ENCODE results near the gene MRPL53.
"Not testable (repeated sequence)": the region's sequence is repeated elsewhere in the genome, so short reads cannot be mapped to it uniquely, and the experiment has no call there.

The MRPL53 gene

DNA sequence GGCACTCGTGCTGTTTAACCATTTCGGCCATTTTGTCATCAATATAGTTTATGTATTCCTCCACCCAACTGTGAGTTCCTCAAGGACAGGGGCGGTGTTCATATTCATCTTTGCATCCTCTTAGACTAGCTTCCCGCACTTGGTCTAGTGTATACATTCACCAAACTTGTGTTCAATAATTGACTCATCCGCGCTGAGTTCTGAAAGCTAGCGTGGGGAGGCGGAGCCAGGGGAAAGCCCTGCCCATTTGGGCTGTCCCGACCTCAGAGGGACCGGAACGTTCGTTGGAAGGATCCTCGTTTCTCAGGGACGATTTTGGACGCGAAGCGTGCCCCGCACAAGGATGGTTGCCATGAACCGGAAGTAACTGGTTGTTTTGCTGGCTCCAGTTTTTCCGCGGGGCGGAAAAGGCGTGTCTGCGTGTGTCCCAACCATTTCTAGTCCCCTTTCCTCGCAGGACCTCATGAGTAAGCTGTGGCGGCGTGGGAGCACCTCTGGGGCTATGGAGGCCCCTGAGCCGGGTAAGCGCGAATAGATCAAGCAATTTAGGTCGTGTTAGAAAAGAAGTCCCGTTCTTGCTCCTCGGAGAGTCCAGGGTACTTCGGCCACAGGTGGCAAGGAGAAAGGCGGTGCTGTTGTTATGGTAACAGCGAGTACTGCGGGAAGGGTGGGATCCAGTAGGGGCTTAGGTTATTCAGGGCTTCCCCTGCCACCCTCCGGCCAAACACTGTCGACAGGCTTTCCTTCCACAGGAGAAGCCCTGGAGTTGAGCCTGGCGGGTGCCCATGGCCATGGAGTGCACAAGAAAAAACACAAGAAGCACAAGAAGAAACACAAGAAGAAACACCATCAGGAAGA, 17.6 kb downstream of the MRPL53 start, which contains the start of gene INO80B:
Gene INO80B, plus strand, starts transcription at position 434 of the 858 bp plus-strand sequence. Its CDS starts 30 bp downstream, at position 464.
- DNase-seq (ENCODE audit: extremely low read depth in 1 of 2, low read depth in 1 of 2): peak; percentile 90 to 96

DNA sequence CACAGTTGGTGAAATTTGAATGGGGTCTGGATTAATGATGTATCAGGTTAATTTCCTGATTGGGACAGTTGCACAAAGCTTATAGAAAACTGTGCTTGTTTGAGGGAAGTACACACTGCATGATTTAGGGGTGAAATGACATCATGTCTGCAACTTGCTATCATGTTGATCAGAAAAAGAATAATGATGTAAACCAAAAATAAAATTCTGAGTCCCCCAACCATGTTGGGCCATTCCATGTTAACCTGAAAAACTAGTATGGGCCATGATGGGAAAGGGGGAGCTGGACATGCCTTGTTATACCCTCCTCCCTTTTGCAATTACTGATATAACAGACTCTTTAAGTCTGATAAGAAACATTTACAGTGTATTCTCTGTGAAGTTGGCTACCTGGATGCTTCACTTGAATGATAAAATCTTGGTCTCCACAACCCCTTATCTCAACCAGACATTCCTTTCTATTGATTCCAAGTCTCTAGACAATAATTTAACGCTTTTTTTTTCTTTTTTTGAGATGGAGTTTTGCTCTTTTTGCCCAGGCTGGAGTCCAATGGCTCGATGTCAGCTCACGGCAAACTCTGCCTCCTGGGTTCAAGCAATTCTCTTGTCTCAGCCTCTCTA, 21.8 kb downstream of the MRPL53 start:
- no peak for DNase-seq (ENCODE audit: extremely low read depth in 1 of 2, low read depth in 1 of 2)

DNA sequence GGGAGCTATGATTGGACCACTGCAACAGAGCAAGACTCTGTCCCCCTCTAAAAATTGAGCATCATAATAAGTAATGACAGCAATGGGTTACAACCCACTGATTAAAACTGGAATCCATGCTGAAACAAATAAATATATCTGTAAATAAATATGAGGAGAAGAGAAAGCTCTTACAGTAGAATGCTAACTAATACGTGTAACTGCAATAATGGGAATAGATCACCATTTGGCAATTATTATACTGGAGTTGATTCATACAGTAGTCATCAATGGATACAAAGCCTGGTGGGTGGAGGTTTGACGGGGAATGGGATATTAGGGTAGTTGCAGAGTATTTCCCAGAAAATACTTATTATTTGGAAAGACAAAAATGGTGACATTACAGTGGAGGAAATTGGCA, 23.7 kb downstream of the MRPL53 start:
- no peak for DNase-seq (ENCODE audit: extremely low read depth in 1 of 2, low read depth in 1 of 2)

DNA sequence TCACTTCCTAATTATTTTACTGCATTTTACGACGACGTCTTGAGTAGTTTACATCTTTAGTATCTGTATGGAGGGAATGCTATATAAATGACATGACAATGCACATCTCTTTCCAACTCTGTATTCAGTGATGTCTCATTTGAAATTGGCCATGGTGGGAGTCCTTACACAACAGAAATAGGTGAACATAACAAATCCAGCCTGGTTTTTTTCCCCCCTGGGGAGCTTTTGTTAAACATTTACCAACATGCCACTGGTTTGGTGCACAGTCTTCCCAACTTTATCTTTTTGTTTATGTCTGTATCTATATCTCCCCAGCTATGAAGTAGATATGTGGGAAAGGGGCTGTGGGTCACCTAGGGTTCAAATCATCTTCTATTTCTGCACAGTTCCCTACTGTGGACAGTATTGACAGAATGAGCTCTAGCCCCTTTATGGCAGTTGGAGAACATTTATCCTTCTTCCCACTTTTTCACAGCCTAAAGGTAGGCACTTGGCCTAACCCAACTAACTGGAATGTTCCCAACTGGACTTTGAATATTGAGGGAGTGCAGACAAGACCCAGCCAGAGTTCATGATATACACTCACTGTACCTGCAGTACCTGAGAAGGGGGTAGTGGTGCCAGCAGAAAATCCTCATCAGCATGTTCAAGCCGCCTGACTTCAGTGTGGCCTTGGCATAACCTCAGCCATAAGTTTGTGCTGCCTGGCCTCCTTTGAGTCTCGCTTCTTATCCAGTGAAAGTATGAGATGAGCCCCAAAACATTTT, 25.1 kb downstream of the MRPL53 start:
- no peak for DNase-seq (ENCODE audit: extremely low read depth in 1 of 2, low read depth in 1 of 2)

DNA sequence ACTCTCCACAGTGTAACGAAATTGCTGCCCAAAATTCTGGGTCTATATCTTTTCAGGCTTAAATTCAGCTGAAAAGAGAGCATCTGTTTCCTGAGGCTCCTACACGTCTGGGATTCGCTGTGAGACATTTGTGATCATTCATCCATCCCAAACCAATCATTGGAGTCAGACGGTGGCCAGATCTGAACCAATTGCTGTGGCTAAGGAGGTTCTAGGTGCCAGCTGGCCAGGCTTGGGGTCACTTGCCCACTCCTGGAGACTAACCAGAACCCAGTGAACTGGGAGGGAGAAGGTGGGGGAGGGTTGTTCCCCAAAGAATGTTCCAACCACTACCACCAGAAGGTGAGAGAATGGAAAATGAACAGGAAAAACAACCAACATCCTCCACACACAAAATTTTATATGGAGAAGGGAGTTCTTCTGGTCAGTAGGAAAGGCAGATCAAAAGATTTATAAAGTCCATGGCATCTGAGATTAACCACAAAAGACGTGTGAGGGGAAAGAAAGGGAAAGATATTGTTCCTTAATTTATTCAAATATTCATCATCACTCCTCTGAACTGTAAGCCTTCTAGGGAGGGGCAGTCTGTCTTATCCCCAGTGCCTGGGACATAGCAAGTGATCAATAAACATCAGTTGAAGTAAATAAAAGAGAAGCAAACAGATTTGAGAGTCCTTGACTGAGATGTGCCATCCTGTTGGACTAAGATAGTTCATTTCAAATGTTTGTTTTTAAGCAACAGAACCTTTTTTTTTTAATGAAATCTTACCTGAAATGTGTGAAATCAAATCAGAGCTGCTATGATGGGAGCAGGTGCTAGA, 27.8 kb downstream of the MRPL53 start:
- no peak for DNase-seq (ENCODE audit: extremely low read depth in 1 of 2, low read depth in 1 of 2)

DNA sequence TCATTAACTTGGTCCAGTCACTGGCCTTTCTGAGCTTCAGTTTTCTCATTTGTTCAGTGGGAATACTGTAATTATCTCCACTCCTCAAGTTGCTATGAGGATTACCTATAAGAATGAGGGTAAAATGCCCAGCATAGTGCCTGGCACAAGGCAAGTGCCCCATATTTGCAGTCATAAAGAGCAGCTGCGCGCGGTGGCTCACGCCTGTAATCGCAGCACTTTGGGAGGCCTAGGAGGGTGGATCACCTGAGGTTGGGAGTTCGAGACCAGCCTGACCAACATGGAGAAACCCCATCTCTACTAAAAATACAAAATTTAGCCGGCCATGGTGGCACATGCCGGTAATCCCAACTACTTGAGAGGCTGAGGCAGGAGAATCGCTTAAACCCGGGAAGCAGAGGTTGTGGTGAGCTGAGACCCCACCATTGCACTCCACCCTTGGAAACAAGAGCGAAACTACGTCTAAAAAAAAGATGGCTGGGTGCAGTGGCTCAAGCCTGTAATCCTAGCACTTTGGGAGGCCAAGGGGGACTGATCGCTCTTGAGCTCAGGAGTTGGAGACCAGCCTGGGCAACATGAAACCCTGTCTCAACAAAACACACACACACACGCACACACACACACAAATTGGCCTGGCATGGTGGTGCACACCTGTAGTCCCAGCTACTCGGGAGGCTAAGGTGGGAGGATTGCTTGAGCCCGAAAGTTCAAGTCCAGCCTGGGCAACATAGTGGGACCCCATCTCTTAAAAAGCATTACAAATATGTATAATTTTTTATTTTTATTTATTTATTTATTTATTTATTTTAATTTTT, 29.8 kb downstream of the MRPL53 start:
- not testable (repeated sequence) for DNase-seq (ENCODE audit: extremely low read depth in 1 of 2, low read depth in 1 of 2)

DNA sequence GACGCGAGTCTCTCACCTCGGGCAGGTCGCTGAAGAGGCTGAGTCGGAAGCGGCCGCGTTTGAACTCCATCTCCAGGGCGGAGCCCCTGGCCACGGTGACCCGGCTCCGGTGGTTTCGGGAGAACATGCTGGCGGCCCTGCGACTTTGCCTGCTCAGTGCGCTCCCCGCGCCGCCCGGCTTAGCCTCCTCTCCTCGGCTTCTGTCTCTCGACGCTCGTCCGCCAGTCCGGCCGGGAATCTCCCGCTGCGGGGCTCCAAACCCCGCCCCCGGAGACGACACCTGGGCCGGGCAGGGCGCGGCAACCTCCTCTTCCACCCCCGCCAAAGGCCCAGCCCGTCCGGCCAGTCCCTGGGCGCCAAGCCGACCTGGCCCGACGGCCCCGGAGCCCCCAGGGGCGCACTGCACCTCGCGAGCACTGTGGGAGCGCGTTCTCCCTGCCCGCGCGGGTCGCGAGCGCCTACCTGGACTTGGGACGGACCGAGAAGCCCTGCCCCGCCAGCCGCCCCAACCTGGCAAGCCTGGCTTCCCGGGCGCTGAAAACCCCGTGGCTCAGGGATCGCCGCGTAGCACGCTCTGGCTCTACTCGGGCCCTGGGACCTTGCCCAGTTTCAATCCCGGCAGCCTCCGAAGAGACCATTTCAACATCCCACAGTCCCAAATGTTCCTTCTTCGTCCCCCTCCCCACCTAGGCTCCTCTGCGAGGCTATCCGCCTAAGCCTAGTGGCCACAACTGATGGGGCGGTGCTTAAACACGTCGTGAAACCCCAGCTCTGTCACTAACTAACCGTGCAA, 30.6 kb downstream of the MRPL53 start, which contains the start of gene RTKN:
Gene RTKN, minus strand, starts transcription at position 248 of the 793 bp plus-strand sequence. Its CDS starts 121 bp downstream, at position 127.
- DNase-seq (ENCODE audit: extremely low read depth in 1 of 2, low read depth in 1 of 2): no peak

DNA sequence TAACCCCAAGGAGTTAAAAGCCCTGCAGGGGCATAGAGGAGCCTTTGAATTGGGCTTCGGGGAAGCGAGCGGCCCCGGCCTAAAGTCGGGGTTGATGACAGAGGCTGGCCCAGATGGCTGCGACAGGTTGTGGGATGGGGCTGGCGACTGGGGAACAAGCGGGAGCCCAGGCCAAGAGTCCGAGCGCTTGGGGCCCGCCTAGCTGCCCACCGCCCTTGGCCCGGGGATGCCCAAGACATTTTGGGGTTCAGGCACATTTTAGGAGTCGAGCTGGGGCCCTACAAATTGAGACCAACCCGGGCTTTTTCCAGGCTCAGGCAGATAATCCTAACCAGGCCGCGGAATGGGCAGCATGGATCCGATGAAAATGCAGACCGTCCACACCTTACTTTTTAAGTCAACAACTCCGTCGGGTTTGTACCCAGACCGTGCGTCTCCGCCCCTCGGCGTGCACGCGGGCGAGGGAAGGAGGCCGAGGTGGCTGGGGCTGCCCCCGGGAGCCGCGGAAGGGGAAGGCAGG, 31.2 kb downstream of the MRPL53 start:
- DNase-seq (ENCODE audit: extremely low read depth in 1 of 2, low read depth in 1 of 2): no peak

DNA sequence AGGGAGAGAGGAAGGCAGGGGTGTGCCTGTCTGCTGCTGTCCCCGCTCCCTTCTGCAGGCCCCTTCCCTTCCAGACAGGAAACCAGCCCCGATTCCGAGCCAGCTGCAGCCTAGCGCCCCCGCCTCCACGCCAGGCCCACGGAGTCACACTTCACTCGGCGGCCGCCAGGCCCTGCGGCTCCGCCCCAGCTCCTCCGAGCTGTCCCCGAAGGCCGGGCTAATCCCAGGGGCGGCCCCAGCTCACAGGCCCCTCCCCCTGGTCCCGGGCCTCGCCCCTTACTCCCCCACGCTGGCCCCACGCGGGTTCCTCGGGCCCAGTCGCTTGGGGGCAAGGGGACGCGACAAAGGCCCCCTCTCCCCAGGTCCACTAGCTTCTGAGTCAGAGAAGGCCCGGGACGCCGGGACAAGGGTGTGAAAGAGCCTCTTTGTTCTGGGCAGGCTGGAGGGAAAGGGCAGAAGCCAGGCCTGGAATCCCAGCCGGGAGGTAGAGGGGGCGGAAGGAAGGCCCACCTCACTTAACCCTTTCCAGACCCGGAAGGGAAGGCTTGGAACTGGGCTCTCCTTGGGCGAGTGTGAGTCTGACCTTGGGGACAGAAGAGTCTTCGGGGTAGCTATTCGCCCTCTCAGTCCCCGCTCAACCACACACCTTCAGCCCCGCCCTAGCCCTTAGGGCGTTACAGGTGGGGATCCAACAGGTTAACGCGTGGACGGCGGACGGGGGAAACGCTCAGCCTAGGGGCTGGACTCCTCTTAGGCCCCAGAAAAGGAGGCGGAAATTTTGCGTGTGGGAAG, 31.9 kb downstream of the MRPL53 start:
- DNase-seq (ENCODE audit: extremely low read depth in 1 of 2, low read depth in 1 of 2): peak in 1 of 2 donors; percentile 39

DNA sequence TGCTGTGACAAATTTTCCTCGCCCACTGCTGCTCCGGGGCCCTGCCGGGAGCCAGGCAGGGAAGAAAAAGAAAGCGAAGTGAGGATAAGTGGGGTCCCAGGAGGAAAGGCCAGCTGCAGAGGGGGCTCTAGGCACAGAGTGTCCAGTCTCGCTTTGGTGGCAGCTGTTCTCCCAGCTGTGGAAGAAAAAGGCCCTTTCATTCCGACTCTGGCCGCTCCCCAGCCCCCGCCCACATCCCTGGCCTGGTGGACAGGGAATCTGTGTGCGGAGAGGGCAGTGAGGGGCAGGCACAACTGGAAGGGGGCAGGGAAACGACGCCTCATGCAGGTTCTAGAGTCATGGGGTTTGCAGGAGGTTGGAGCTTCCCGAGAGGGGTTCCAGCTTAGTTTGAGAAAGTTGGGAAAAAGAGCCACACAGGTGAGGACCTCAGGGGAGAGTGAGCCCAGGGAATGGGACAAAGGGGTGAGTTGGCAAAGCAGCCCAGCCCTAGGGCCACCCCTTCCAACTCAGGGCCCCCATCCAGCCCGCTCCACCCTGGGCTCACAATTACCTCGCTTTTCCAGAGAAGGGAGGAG, 32.6 kb downstream of the MRPL53 start:
- no peak for DNase-seq (ENCODE audit: extremely low read depth in 1 of 2, low read depth in 1 of 2)

DNA sequence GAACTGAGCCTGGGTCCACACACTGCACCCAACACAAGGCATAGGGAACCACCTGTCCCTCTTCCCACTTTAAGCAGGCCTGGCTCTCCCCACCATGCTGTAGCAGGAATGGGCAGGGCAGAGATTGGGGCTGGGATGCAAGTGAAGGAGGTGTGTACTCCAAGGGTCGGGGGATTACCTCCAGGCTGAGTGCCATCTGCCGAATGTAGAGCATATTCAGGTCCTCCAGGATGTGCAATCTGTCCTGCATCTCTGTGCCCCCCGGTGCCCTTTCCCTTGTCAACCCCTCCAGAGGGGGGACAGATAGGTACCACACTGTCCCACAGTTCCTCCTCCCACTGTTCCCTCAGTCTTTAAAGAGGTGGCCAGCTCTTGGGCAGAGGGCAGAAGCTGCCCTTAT, 33.1 kb downstream of the MRPL53 start:
- DNase-seq (ENCODE audit: extremely low read depth in 1 of 2, low read depth in 1 of 2): no peak

DNA sequence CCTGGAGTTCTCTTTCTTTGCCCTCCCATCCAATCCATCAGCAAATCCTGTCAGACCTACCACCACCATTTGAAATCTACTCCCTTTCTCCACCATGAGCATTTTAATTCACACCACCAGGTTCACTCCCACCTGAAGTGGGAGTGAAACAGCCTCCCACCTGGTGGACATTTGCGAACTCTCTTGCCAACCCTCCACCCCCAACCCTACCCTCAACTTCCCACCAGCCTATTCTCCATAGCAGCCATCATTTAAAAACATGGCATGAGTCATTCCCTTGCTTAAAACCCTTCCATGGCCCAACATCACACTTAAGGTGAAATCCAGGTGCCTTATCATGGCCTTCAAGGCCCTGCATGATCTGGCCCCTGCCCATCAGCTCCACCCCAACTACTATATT, 34.2 kb downstream of the MRPL53 start:
- no peak for DNase-seq (ENCODE audit: extremely low read depth in 1 of 2, low read depth in 1 of 2)

DNA sequence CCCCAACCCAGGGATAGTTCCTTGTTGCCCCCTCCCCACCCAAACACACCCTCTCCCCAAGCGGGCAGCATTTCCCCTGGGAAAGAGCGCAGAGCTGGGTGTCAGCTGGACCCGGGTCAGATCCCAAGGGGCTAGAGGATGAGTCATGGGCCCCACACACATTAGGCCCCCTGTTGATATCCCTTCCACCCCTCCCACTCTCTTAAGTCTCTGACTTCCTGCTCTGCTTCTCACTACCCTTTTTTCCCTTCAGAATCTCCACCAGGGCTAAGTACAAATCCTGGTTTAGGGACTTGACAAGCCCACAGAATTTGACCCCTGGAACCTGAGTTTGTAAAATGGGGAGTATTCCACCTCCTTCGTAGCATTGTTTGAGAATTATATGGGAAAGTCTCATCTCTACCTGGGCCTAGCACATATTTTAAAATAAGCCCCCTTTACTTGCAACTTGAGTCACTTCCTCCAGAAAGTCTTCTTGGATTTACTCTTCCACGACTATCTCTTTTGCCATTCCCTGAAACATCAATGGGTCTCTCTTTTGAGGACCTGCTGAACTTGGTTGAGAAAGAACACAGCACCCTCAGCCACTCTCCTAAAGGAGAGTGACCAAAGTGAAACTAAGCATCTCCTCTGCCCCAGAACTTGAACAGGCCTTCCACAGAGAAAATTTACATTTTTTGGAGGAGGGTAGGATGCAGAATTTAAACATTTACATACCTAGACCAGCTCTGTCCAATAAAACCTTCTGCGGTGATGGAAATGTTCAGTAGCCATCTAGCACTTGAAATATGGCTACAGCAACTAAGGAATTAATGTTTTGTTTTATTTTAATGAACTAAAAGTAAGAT, 35.4 kb downstream of the MRPL53 start:
- no peak for DNase-seq (ENCODE audit: extremely low read depth in 1 of 2, low read depth in 1 of 2)

DNA sequence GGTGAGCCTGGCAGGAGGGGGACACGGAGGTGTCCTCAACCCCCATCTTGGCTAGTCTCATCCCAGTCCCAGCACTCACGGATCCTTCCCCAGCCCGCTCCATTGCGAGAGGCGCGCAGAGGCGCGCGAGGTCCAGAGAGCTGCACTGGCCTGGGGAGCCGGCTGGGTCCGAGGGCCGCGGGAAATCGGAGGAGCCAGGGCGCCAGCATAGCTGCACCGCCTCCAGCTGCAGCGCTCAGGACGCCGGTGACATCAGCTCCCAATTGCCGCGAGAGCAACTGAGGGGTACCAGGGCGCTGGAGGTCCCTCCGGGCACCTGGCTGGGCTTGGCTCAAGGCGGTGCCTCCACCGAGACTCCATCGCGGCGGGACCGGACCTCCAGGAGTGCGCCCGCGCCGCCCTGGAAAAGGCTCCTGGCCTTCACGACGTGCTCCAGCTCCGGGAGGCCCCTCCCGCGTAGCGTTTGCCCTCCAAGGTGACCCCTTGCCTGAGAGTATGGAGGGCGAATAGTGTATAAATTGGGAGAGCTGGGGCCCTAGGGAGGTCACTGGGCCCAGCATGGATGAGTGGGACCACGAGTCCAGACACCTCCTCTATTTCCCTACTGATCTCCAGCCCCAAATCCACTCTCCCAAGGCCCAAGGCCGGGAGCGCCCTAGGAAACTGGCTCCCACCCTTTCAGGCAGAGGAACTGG, 36.2 kb downstream of the MRPL53 start:
- DNase-seq (ENCODE audit: extremely low read depth in 1 of 2, low read depth in 1 of 2): no peak

DNA sequence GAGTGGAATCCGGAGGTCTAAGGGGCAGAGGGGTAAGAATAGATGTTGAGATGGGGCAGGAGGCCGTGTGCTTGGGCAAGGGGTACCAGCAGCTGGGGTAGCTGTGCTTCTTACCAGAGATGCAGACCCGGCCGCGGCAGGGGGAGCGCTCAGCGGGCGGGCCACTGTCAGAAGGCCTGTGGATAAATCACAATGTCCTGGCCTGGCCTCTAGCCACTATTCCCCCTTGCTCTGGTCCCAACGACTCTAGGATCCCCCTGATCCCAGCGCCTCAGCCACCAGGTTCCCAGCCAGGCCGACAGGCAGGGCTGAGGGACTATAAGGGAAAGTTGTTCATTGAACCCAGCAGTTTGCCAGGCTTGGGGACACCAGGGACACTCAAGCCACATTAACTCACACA, 42.0 kb downstream of the MRPL53 start:
- DNase-seq (ENCODE audit: extremely low read depth in 1 of 2, low read depth in 1 of 2): no peak
